Skeletal muscle satellite cell (primary cell): ENCODE data around the gene CEMIP.

Source experiments
- H3K27me3 ChIP-seq: 2 replicates; pipeline ENCODE4 v1.7.0; 2013; ENCODE audit warnings: low read length; ENCODE audit not compliant: control insufficient read depth, insufficient read depth
- H3K36me3 ChIP-seq: 2 replicates; pipeline ENCODE4 v1.7.0; 2013; ENCODE audit warnings: mild to moderate bottlenecking, control low read depth, low read length; ENCODE audit not compliant: insufficient read depth
- H3K4me1 ChIP-seq: 2 replicates; pipeline ENCODE4 v1.7.0; 2013; ENCODE audit warnings: low read length; ENCODE audit not compliant: control insufficient read depth, insufficient read depth
- H3K4me2 ChIP-seq: 2 replicates; pipeline ENCODE4 v1.7.0; 2013; ENCODE audit warnings: mild to moderate bottlenecking, low read length
- H3K4me3 ChIP-seq: 2 replicates; pipeline ENCODE4 v1.7.0; 2013; ENCODE audit warnings: low read length
- H3K9ac ChIP-seq: 2 replicates; pipeline ENCODE4 v1.7.0; 2013; ENCODE audit warnings: mild to moderate bottlenecking, low read depth, low read length, moderate library complexity
- H3K9me3 ChIP-seq: replicated peaks from 2 replicates; pipeline ENCODE4 v1.7.0; 2013; ENCODE audit warnings: mild to moderate bottlenecking, control low read depth, low read length

Gene CEMIP

DNA sequence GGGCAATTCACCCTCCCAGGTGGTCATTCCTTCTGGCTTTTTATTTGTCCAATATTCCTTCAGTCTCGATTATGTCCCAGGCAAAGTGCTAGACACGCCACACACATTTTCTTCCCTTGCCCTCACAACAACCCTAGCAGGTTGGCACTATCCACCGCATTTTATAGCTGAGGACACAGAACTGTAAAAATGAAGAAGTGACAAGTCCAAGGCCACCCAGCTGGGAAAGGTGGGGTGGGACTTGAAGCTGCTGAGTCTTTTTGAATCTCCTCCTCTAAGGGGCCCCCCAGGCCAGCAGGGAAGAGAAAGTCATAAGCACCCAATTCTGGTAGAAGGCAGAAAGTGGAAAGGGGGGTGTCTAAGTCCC, 60.6 kb downstream of the CEMIP start:
- Histone ChIP-seq H3K9me3 (no peaks in the 10 kb centered on the region), H3K36me3 (no peaks in the 10 kb centered on the region), H3K4me3 (no peak overlapping the region), H3K4me2 (no peak overlapping the region), H3K4me1 (peaks cover 20% of the 10 kb centered on the region), H3K9ac (no peak overlapping the region), H3K27me3 (peaks cover 7% of the 10 kb centered on the region)

DNA sequence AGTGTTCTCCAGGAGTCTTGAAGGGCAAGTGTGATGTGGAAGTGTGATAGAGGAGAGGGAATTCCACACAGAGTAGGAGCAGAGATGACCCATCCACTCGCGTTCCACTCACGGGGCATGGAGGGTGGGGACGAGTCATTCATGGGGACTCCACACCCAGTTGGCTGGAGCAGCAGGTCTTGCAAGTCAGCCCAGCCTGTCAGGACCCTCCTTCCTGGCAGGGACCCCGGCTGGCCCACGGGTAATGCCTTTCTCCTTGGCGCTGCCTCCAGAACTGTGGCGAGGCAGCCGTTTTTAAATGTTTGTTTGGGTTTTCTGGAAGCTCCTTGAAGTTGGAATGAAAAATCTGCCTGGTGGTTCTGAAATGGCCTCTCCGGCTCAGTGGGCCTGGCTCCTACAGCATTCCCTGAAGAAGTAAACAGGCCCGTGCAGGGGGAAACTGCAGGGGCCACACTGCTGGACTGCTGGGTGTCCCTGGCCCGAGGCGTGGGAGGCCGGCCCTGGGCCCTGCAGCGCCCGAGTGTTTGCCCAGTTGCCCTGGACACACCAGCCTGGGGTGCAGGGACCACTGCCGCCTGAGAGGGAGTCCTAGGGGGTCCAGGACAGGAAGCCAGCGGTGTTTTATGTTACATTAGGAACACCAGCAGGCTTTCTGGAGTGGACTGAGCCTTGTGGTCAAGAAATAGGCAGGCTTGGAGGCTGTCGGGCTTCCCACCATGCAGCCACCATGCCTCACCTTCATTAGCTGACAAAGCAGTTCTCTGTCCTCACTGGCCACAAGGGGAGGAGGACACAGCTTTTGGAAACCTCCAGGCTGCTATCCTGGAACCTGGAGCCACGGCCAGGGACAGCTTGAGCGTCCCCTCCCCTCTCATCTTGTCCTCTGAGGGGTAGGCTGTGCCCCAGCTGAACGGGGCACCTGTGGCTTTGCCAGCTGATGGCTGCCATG, 61.3 kb downstream of the CEMIP start:
- H3K9ac ChIP-seq: no peak overlapping the region
- H3K4me2 ChIP-seq: no peak overlapping the region
- no peak overlapping the region for H3K4me3 ChIP-seq
- peaks cover 7% of the 10 kb centered on the region for H3K27me3 ChIP-seq
- peaks cover 15% of the 10 kb centered on the region for H3K4me1 ChIP-seq
- no peaks in the 10 kb centered on the region for H3K9me3 ChIP-seq
- no peaks in the 10 kb centered on the region for H3K36me3 ChIP-seq

DNA sequence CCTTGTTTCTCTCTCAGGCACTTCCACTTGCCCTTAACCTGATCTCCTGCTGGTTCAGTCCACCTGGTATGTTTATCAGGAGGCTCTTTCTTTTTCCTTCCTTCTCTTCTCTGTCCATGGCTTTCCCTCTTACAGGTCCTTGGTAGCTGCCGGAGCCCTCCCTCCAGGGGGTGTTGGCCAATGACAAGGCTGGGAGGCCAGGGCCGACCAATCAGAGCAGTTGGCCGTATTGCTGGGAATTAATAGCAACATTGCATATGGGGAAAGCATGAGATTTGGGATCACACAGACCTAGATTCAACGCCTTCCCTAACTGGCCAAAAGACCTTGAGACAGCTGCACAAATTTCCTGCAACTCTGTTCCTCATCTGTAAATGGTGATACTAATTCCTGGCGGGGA, 62.4 kb downstream of the CEMIP start:
- Histone ChIP-seq H3K4me3 (no peak overlapping the region), H3K36me3 (no peaks in the 10 kb centered on the region), H3K4me2 (no peak overlapping the region), H3K9ac (no peak overlapping the region), H3K27me3 (peaks cover 13% of the 10 kb centered on the region), H3K9me3 (no peaks in the 10 kb centered on the region), H3K4me1 (peaks cover 15% of the 10 kb centered on the region)

DNA sequence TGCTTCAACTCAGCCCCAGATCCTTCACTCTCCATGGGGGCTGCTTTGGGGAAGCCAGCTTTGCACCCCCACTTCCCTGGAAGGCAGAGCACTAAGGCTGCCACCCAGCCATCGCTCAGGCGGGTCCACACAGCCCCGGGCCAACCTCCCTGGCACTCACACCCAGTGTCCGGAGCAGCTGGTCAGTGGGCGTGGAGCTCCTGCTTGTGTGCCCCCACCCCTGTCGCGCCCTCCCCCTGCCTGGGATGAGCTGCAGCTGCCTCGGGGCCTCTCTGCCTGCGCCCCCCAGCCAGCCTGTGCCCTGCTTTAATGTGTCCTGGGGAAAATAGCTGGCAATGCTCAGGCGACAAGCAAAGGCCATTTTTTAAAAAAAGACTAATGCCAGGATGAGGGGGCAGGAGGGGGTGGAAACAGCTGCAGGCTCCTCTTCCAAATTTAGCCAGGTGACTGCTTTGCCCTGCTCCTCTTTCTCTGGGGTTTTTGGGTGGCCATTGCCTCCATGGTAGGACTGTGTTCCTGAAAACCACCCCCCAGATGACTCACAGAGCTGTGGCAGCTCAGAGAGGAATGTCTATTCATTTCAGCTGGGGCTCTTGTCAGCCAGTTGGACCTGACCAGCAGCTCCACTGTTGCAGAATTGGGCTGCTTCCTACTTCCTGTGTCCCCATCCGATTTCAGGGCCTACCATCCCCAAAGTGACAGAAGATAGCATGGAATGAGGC, 65.0 kb downstream of the CEMIP start:
- Histone ChIP-seq H3K27me3 (peaks cover 10% of the 10 kb centered on the region), H3K36me3 (no peaks in the 10 kb centered on the region), H3K4me3 (no peak overlapping the region)

DNA sequence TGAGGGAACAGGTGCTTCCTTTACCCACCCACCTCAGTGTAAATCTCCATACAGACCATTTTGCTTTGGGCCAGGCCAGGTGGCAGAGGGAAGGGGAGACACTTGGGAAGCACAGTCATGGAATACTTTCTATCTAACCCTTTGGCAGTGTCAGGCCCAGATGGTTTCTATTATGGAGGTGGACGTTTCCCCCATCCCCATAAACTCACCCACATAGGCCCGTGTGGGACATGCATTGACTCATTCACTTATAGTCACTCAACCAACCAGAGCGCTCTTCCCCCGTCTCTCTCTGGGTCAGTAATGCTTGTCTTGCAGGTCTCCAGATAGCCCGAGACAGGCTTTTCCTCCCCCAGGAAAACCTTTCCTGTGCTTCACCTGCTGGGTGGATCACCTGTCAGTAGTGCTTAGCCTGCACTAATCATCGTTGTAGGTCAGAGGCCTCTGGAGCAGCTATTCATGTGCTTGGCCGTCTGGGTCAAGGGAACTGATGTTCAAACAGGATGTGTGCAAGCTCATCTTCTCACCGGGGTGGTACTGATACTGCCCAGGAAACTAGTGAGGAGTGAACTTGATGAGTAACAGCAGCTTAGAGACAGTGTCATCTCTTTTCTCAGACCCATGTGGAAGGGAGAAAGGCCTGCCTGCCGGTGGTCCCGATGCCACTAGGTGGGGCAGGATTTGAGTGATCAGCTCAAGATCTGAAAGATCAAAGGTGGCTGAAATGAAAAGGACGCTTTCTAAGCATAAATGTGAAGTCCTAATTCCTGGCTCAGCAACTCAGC, 67.1 kb downstream of the CEMIP start:
- no peak overlapping the region for H3K4me3 ChIP-seq
- no peaks in the 10 kb centered on the region for H3K36me3 ChIP-seq
- no peak overlapping the region for H3K9ac ChIP-seq
- peaks cover 6% of the 10 kb centered on the region for H3K27me3 ChIP-seq
- H3K4me2 ChIP-seq: no peak overlapping the region
- no peaks in the 10 kb centered on the region for H3K9me3 ChIP-seq
- H3K4me1 ChIP-seq: peaks cover 23% of the 10 kb centered on the region

More for the DNA sequence above, 65.0 kb downstream of the CEMIP start:
- no peaks in the 10 kb centered on the region for H3K9me3 ChIP-seq
- H3K4me1 ChIP-seq: peaks cover 18% of the 10 kb centered on the region
- H3K4me2 ChIP-seq: peak overlapping the region; percentile 25
- H3K9ac ChIP-seq: no peak overlapping the region

DNA sequence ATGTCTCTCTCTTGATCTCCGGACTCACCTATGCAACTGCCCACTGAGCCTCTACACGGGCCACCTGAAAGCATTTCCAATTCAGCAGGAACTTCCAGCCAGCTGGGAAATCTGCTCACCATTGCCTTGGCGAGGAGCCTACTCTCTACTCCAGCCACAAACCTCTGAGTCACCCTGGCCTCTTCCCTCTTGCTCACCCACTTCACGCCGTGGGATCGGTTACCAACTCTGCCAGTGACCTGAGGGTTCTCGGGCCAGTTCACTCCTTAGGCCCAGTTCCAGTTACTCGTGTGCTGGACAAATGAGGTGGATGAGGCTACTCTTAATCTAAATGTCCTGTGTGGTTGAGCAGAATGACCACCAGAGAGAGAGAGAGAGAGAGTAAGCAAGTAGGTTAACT, 70.1 kb downstream of the CEMIP start:
- Histone ChIP-seq H3K4me3 (no peak overlapping the region), H3K36me3 (no peaks in the 10 kb centered on the region), H3K27me3 (peaks cover 15% of the 10 kb centered on the region), H3K9me3 (no peaks in the 10 kb centered on the region), H3K4me2 (no peak overlapping the region), H3K9ac (no peak overlapping the region), H3K4me1 (peaks cover 17% of the 10 kb centered on the region)

DNA sequence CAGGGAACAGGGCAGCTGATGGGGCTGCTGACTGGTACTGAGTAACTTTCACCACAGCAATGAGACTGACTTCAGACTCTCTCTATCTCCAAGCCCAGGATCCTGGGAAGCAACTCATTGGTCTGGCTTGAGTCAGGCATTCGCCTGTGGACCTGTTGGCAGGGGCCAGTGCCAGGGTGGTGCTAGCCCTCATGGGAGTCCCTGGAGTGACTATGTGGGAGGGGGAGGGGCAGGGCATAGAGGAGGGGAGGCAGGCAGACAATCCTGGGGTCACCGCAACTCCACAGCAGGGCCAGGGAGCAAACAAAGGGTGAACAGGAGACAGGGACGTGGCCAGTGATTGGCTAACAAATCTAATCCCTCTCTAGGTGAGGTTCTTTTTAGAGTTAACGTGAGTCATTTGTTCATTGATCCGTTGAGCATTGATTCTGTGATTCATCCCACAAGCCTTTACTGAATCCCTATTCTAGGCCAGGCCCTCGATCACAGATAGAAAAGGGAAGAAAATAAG, 71.8 kb downstream of the CEMIP start:
- peaks cover 14% of the 10 kb centered on the region for H3K27me3 ChIP-seq
- no peak overlapping the region for H3K4me3 ChIP-seq
- peaks cover 12% of the 10 kb centered on the region for H3K4me1 ChIP-seq
- H3K4me2 ChIP-seq: no peak overlapping the region
- H3K36me3 ChIP-seq: no peaks in the 10 kb centered on the region
- H3K9me3 ChIP-seq: no peaks in the 10 kb centered on the region
- no peak overlapping the region for H3K9ac ChIP-seq

DNA sequence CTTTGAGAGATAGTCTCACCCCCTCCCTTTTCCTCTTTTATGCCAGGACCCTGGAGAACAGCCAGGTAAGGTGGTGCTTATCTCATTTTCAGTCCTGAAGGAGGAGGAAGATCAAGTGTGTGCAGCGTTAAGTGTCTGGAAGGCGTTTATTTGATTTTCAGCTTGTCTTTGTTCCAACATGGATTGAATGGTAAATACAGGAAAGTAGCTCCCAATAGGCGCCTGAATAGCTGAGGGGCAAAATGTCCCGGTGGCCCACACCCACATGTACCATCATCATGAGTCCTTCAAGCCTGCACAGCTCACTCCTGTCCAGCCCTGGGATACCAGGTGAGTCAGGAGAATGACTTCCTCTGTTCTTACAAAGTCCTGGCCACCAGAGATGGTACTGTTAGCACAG, 73.5 kb downstream of the CEMIP start:
- H3K9ac ChIP-seq: no peak overlapping the region
- no peaks in the 10 kb centered on the region for H3K9me3 ChIP-seq
- no peak overlapping the region for H3K4me2 ChIP-seq
- no peaks in the 10 kb centered on the region for H3K36me3 ChIP-seq
- no peak overlapping the region for H3K4me3 ChIP-seq
- H3K4me1 ChIP-seq: peaks cover 15% of the 10 kb centered on the region
- H3K27me3 ChIP-seq: peaks cover 13% of the 10 kb centered on the region

DNA sequence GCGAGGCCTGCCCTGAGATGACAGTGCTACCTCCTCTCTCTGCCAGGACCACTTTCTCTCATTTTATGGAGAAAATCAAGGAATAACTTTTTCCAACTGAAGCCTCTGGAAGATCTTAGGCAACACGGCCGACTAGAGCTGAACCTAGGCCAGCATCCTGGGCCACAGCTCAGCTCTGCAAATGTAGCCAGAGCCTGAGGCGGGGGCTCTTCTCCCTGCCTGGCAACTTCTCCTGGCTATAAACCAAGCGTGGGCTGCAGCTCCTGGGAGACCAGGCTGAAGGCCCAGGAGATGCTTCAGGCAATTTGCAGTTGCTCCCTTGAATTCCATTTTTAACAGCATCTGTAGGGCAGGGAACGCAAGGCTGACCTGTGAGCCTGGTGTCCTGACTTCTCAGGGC, 74.9 kb downstream of the CEMIP start:
- Histone ChIP-seq H3K4me1 (peaks cover 13% of the 10 kb centered on the region), H3K4me2 (no peak overlapping the region), H3K9me3 (no peaks in the 10 kb centered on the region), H3K9ac (no peak overlapping the region), H3K27me3 (peaks cover 16% of the 10 kb centered on the region), H3K36me3 (no peaks in the 10 kb centered on the region), H3K4me3 (no peak overlapping the region)

DNA sequence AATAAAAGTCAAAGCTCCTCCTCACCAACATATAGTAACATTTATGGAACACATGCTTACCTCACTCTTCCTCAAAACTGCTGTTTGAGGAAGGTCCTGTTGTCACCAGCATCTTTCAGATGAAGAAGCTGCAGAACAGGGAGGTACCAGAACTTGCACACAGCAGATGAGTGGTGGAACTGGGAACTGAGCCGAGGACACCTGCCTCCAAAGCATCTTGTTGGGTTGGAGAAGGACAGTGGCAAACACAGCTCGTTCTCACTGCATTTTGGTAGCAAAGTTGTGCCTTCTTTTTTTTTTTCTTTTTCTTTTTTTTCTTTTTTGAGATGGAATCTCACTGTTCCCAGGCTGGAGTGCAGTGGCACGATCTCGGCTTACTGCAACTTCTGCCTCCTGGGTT, 76.0 kb downstream of the CEMIP start:
- Histone ChIP-seq H3K4me3 (no peak overlapping the region), H3K4me1 (peaks cover 7% of the 10 kb centered on the region), H3K4me2 (no peak overlapping the region), H3K9ac (no peak overlapping the region), H3K27me3 (peaks cover 16% of the 10 kb centered on the region), H3K9me3 (no peaks in the 10 kb centered on the region), H3K36me3 (no peaks in the 10 kb centered on the region)

DNA sequence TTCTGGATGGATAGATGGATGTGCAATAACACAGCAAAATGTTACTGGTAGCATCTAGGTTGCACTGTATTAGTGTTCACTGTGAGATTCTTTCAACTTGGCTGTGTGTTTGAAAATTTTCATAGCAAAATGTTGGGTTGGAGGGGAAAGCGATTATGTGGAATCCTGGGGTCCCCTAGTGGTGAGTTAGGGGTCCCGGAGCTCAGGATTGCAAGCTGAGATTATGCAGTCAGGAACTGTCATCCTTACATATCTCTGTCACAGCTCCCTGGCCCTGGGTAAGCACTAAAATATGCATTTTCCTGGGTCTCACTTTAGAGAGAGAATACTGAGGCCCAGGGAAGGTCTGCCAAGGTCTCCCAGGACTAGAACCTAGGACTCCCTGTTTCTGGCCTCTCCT, 77.2 kb downstream of the CEMIP start:
- Histone ChIP-seq H3K4me2 (no peak overlapping the region), H3K9ac (no peak overlapping the region), H3K4me3 (no peak overlapping the region), H3K9me3 (no peaks in the 10 kb centered on the region), H3K36me3 (no peaks in the 10 kb centered on the region), H3K4me1 (peaks cover 7% of the 10 kb centered on the region), H3K27me3 (peaks cover 19% of the 10 kb centered on the region)
